GM23338 (cell line): Measurements from ENCODE around the gene SLCO3A1.

Source experiments
- CREB1 ChIP-seq: fragments of 250-450 bp; sonication (Bioruptor Pico); IDR thresholded peaks from 2 replicates; pipeline ENCODE4 v1.5.0; 2020; ENCODE audit warnings: low read depth, mild to moderate bottlenecking, moderate library complexity
- EZH2 ChIP-seq: fragments of 200-600 bp; sonication (generic); IDR thresholded peaks from one replicate; pipeline ENCODE4 v1.8.0; 2017; ENCODE audit warnings: antibody characterized with exemption, mild to moderate bottlenecking, low read depth; ENCODE audit not compliant: unreplicated experiment
- EZH2phosphoT487 ChIP-seq: fragments of 200-600 bp; sonication (generic); IDR thresholded peaks from one replicate; pipeline ENCODE4 v1.8.1; 2018; ENCODE audit warnings: antibody characterized with exemption; ENCODE audit not compliant: unreplicated experiment
- JUNB ChIP-seq: IDR thresholded peaks from one replicate; pipeline ENCODE4 v1.6.1; 2016; ENCODE audit warnings: antibody characterized with exemption; ENCODE audit not compliant: unreplicated experiment
- NANOG ChIP-seq: IDR thresholded peaks from 2 replicates; pipeline ENCODE4 v1.6.1; 2016; ENCODE audit warnings: antibody characterized with exemption, borderline replicate concordance
- POLR2AphosphoS5 ChIP-seq: IDR thresholded peaks from 2 replicates; pipeline ENCODE4 v1.6.1; 2016; ENCODE audit warnings: antibody characterized with exemption, low read depth
- STAT1 ChIP-seq: IDR thresholded peaks from one replicate; pipeline ENCODE4 v1.6.1; 2016; ENCODE audit warnings: antibody characterized with exemption; ENCODE audit not compliant: unreplicated experiment
- ZNF114 ChIP-seq: fragments of 250-450 bp; sonication (Bioruptor Pico); IDR thresholded peaks from 2 replicates; pipeline ENCODE4 v1.5.0; 2020; ENCODE audit warnings: mild to moderate bottlenecking, moderate library complexity
- ZNF331 ChIP-seq: fragments of 250-450 bp; sonication (Bioruptor Pico); IDR thresholded peaks from 2 replicates; pipeline ENCODE4 v1.5.0; 2020; ENCODE audit warnings: low read depth, mild to moderate bottlenecking, moderate library complexity
- TF ChIP-seq, protein P1 (sequence below), 2 experiments: fragments of 200-600 bp in 1 of 2; sonication (generic) in 1 of 2; conservative IDR thresholded peaks; 2 replicates each; pipeline versions ENCODE4 v1.5.1 to v1.6.1; 2016 to 2017; ENCODE audit warnings: antibody characterized with exemption in 2 of 2, low read depth in 2 of 2, mild to moderate bottlenecking in 2 of 2, moderate library complexity in 1 of 2
- TF ChIP-seq, protein P2 (sequence below): IDR thresholded peaks from one replicate; pipeline ENCODE4 v1.6.1; 2018; ENCODE audit warnings: antibody characterized with exemption; ENCODE audit not compliant: unreplicated experiment

DNA sequence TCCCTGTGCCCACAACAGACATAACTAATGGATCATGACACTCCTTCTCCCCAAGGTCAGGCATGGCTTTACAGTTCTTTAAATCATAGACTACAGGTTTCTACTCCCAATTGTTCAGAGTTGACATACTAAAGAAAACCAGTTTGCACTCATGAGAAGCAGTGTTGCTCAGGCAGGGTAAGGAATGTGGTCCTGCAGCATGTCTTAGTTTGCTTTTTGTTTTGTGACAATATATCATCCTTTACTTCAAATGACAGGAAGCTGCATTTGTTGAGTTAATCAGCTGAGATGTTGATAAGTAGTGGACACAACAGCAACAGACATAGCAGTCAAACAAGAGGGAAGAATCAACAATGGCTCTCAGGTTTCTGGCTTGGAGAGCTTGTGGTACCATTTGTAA lies 267.5 kb downstream of the SLCO3A1 start:
- TF ChIP-seq, protein P1, sequence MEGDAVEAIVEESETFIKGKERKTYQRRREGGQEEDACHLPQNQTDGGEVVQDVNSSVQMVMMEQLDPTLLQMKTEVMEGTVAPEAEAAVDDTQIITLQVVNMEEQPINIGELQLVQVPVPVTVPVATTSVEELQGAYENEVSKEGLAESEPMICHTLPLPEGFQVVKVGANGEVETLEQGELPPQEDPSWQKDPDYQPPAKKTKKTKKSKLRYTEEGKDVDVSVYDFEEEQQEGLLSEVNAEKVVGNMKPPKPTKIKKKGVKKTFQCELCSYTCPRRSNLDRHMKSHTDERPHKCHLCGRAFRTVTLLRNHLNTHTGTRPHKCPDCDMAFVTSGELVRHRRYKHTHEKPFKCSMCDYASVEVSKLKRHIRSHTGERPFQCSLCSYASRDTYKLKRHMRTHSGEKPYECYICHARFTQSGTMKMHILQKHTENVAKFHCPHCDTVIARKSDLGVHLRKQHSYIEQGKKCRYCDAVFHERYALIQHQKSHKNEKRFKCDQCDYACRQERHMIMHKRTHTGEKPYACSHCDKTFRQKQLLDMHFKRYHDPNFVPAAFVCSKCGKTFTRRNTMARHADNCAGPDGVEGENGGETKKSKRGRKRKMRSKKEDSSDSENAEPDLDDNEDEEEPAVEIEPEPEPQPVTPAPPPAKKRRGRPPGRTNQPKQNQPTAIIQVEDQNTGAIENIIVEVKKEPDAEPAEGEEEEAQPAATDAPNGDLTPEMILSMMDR (conservative IDR thresholded peaks at IDR 0.05; ENCODE audit: low read depth in 2 of 2) = no peak
- TF ChIP-seq STAT1 = no peak
- TF ChIP-seq, protein P2, sequence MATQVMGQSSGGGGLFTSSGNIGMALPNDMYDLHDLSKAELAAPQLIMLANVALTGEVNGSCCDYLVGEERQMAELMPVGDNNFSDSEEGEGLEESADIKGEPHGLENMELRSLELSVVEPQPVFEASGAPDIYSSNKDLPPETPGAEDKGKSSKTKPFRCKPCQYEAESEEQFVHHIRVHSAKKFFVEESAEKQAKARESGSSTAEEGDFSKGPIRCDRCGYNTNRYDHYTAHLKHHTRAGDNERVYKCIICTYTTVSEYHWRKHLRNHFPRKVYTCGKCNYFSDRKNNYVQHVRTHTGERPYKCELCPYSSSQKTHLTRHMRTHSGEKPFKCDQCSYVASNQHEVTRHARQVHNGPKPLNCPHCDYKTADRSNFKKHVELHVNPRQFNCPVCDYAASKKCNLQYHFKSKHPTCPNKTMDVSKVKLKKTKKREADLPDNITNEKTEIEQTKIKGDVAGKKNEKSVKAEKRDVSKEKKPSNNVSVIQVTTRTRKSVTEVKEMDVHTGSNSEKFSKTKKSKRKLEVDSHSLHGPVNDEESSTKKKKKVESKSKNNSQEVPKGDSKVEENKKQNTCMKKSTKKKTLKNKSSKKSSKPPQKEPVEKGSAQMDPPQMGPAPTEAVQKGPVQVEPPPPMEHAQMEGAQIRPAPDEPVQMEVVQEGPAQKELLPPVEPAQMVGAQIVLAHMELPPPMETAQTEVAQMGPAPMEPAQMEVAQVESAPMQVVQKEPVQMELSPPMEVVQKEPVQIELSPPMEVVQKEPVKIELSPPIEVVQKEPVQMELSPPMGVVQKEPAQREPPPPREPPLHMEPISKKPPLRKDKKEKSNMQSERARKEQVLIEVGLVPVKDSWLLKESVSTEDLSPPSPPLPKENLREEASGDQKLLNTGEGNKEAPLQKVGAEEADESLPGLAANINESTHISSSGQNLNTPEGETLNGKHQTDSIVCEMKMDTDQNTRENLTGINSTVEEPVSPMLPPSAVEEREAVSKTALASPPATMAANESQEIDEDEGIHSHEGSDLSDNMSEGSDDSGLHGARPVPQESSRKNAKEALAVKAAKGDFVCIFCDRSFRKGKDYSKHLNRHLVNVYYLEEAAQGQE = no peak
- no peak for TF ChIP-seq POLR2AphosphoS5
- TF ChIP-seq NANOG = no peak
- no peak for TF ChIP-seq EZH2phosphoT487
- TF ChIP-seq CREB1 (CRISPR knock-in tag) = no peak
- TF ChIP-seq ZNF114 (CRISPR knock-in tag) = no peak
- TF ChIP-seq JUNB = no peak
- TF ChIP-seq EZH2 = no peak
- TF ChIP-seq ZNF331 (CRISPR knock-in tag) = no peak
